Heart left ventricle (tissue), 16 donors: Measurements from ENCODE around the gene ERCC6L. TPM values are rescaled to one million over a fixed set of nuclear protein-coding genes. Genes with fewer than 3 reads are reported as not detected.

Experiments
- ATAC-seq, 4 donors: fragments of 200-7000 bp; cut with Tn5 transposase; one replicate each; pipeline ENCODE4 v1.9.1; 2020 to 2022; ENCODE audit warnings: moderate library complexity in 4 of 4, mild to moderate bottlenecking in 3 of 4, moderate number of reproducible peaks in 1 of 4
- DNase-seq, 5 donors: peaks; one replicate each; pipeline ENCODE4 v3.0.0-alpha.2; 2020
- H3K27ac ChIP-seq, 12 donors: fragments of 200-600 bp; sonication (generic) in 4 of 12; one replicate each; pipeline versions ENCODE4 v1.5.0 to v1.8.0; 2016 to 2022; ENCODE audit warnings: mild to moderate bottlenecking in 2 of 12
- H3K27me3 ChIP-seq, 9 donors: fragments of 200-600 bp; sonication (generic) in 2 of 9; one replicate each; pipeline versions ENCODE4 v1.5.1 to v1.8.0; 2016 to 2022; ENCODE audit warnings: mild to moderate bottlenecking in 3 of 9
- H3K36me3 ChIP-seq, 9 donors: fragments of 200-600 bp; sonication (generic) in 2 of 9; one replicate each; pipeline versions ENCODE4 v1.5.0 to v1.8.0; 2018 to 2022; ENCODE audit warnings: mild to moderate bottlenecking in 2 of 9
- H3K4me1 ChIP-seq, 12 donors: fragments of 200-600 bp; sonication (generic) in 4 of 12; one replicate each; pipeline versions ENCODE4 v1.5.0 to v1.8.0; 2016 to 2022; ENCODE audit warnings: mild to moderate bottlenecking in 3 of 12
- H3K4me3 ChIP-seq, 12 donors: fragments of 200-600 bp; sonication (generic) in 4 of 12; one replicate each; pipeline versions ENCODE4 v1.5.0 to v1.8.0; 2017 to 2022; ENCODE audit warnings: mild to moderate bottlenecking in 9 of 12, moderate library complexity in 4 of 12
- H3K9me3 ChIP-seq, 12 donors: fragments of 200-600 bp; sonication (generic) in 4 of 12; one replicate each; pipeline versions ENCODE4 v1.5.0 to v1.8.0; 2016 to 2022; ENCODE audit warnings: mild to moderate bottlenecking in 1 of 12
- CTCF ChIP-seq, 12 donors: fragments of 200-600 bp; sonication (generic) in 4 of 12; IDR thresholded peaks; one replicate each; pipeline versions ENCODE4 v1.5.0 to v1.8.0; 2018 to 2022; ENCODE audit warnings: antibody characterized with exemption in 12 of 12, mild to moderate bottlenecking in 5 of 12
- POLR2A ChIP-seq, 2 donors: fragments of 450-650 bp; IDR thresholded peaks; one replicate each; pipeline ENCODE4 v1.6.1; 2017; ENCODE audit warnings: antibody characterized with exemption in 2 of 2, mild to moderate bottlenecking in 2 of 2, moderate library complexity in 2 of 2
- WGBS, 4 donors: extraction: QIAGEN DNeasy Blood & Tissue Kit in 2 of 4; methylation state at CpG; one replicate each; pipeline versions ENCODE4 v1.1.5 to v1.1.7; 2013 to 2018; 5-methylcytosine and 5-hydroxymethylcytosine counted together
- intact Hi-C, 10 donors: fragments of 100-400 bp; cut with DNase I; formaldehyde crosslinking; loops; one replicate each; pipeline versions ENCODE4 v1.11.1 to v1.14.2; 2022
- polyA plus RNA-seq, 2 donors: library from polyadenylated mRNA; stranded (reverse); fragments of 200-250 nt; gene quantifications; one replicate each; pipeline ENCODE4 v1.2.3, GENCODE V29; 2013
- total RNA-seq, 9 donors: library from RNA; depleted of rRNA in 2 of 9; stranded (reverse); fragments of >200 nt in 2 of 9; fragmentation: NEBNext Ultra II Directional in 3 of 9; extraction: Animal tissue kit (Norgen Biotek cat#: 25700) in 3 of 9; gene quantifications; one replicate each; pipeline versions ENCODE4 v1.1.0 to v1.2.4, GENCODE V29; 2016 to 2023
- donor health status: ischemic (EF 13 %, LVEDD 7.1; RV severe dilation, severe dysfunction).
- donor health status: healthy with polysubstance abuse.
- donor health status: DM: no; HTN: yes; CAD: no.
- donor health status: DM: no; HTN: no; CAD: no.
- donor health status: ischemic (EF 25% LVEDD 6.9; RV normal size, moderate dysfunction).
- donor health status: ischemic (EF 25% LVEDD 5.7; RV mildly dilated, moderate dysfunction).
- donor health status: healthy.
- donor health status: DM: yes; HTN: yes; CAD: no.
- donor health status: ischemic (EF 35%, LVEDD 5.7; RV mildly dilated, moderate dysfunction).
- donor health status: nonischemic (EF 11% LVEDD 7.7; RV severe dilation, severe dysfunction).
- donor health status: DM: yes; HTN: yes; CAD: no.
- donor health status: PGD.
- donor health status: ischemic (EF 29% LVEDD 5.4; RV normal size, mild dysfunction).
- donor health status: nonischemic (EF 23%, LVEDD 6.1; RV moderate dilation, normal function).

ERCC6L gene
- total and polyA plus RNA-seq, 11 donors, result 0.01 to 0.45 (median 0.13) TPM; not detected in 7

- intact Hi-C loops, result no loop called here
- no peaks in the 10 kb centered on the region for H3K9me3 ChIP-seq
- TF ChIP-seq CTCF (IDR thresholded peaks at IDR 0.05) (no peak), POLR2A (IDR thresholded peaks at IDR 0.05) (no peak)
- ATAC-seq (no peak), DNase-seq (no peak)
- WGBS, 4 donors, result 92 to 96% (median 96%) methylated on average over 3 of the region's 3 CpGs
- no peak overlapping the region for H3K4me3 ChIP-seq
- peaks cover 0 to 4% (median 0%) of the 10 kb centered on the region in 12 donors for H3K4me1 ChIP-seq
- H3K27me3 ChIP-seq, result no peaks in the 10 kb centered on the region
- no peak overlapping the region for H3K27ac ChIP-seq
- peaks cover 0 to 31% (median 23%) of the 10 kb centered on the region in 9 donors for H3K36me3 ChIP-seq
These were observed 26.4 kb upstream of the ERCC6L start for GRCh38 chrX:72265263-72265662.

GRCh38 chrX:72262077-72262476 is 23.2 kb upstream of the ERCC6L start:
- WGBS, 4 donors, result 58 to 73% (median 64%) methylated on average over 7 of the region's 7 CpGs
- peaks cover 0 to under 1% (median 0%) of the 10 kb centered on the region in 9 donors for H3K36me3 ChIP-seq

GRCh38 chrX:72260448-72260847 is 21.6 kb upstream of the ERCC6L start:
- no peaks in the 10 kb centered on the region for H3K36me3 ChIP-seq
- TF ChIP-seq POLR2A (IDR thresholded peaks at IDR 0.05), result no peak
- no peak for TF ChIP-seq CTCF (IDR thresholded peaks at IDR 0.05)
- intact Hi-C loops, result no loop called here
- no peak for ATAC-seq
- no peaks in the 10 kb centered on the region for H3K4me1 ChIP-seq
- WGBS, 4 donors, result 85 to 98% (median 93%) methylated on average over 4 of the region's 4 CpGs
- no peaks in the 10 kb centered on the region for H3K9me3 ChIP-seq
- DNase-seq, result no peak
- no peak overlapping the region for H3K27ac ChIP-seq
- H3K4me3 ChIP-seq, result no peak overlapping the region
- peaks cover 0 to 13% (median 0%) of the 10 kb centered on the region in 9 donors for H3K27me3 ChIP-seq

More at GRCh38 chrX:72262077-72262476, 23.2 kb upstream of the ERCC6L start:
- ATAC-seq, result no peak
- no peak overlapping the region for H3K27ac ChIP-seq
- no peak overlapping the region for H3K4me3 ChIP-seq
- no peaks in the 10 kb centered on the region for H3K4me1 ChIP-seq
- TF ChIP-seq POLR2A (IDR thresholded peaks at IDR 0.05), result no peak
- no peak for TF ChIP-seq CTCF (IDR thresholded peaks at IDR 0.05)
- H3K27me3 ChIP-seq, result no peaks in the 10 kb centered on the region
- intact Hi-C loops, result no loop called here
- no peaks in the 10 kb centered on the region for H3K9me3 ChIP-seq
- no peak for DNase-seq

GRCh38 chrX:72258174-72258573 is 19.3 kb upstream of the ERCC6L start:
- DNase-seq, result no peak
- TF ChIP-seq CTCF (IDR thresholded peaks at IDR 0.05) (no peak), POLR2A (IDR thresholded peaks at IDR 0.05) (no peak)
- Histone ChIP-seq H3K9me3 (no peaks in the 10 kb centered on the region), H3K36me3 (no peaks in the 10 kb centered on the region), H3K27me3 (peaks cover 0 to 34% (median 0%) of the 10 kb centered on the region in 9 donors), H3K4me1 (no peaks in the 10 kb centered on the region), H3K27ac (no peak overlapping the region), H3K4me3 (no peak overlapping the region)
- intact Hi-C loops, result no loop called here
- 65 to 80% (median 72%) methylated on average over 7 of the region's 7 CpGs for whole genome bisulfite sequencing, 4 donors
- ATAC-seq, result no peak
